SK-N-SH treated with all-trans-retinoic acid at 6 μM for 48 hours (cell line): ENCODE measurements around the gene SLC5A5.

ENCODE experiments used
- ATAC-seq: fragments of 200-7000 bp; cut with Tn5 transposase; 3 replicates; pipeline ENCODE4 v1.9.1; 2020; ENCODE audit warnings: mild to moderate bottlenecking, moderate library complexity
- ARNTL ChIP-seq: fragments of 450-650 bp; formaldehyde crosslinking; IDR thresholded peaks from 2 replicates; pipeline ENCODE4 v1.5.0; 2020; ENCODE audit warnings: low read depth, mild to moderate bottlenecking, moderate library complexity, borderline replicate concordance
- BACH2 ChIP-seq: fragments of 250-450 bp; sonication (Bioruptor Pico); IDR thresholded peaks from 2 replicates; pipeline ENCODE4 v1.9.0; 2021; ENCODE audit warnings: mild to moderate bottlenecking, borderline replicate concordance
- CREB5 ChIP-seq: fragments of 250-450 bp; sonication (Bioruptor Pico); IDR thresholded peaks from 2 replicates; pipeline ENCODE4 v1.5.1; 2020; ENCODE audit warnings: low read depth, mild to moderate bottlenecking, moderate library complexity
- CSDC2 ChIP-seq: fragments of 250-450 bp; sonication (Bioruptor Pico); IDR thresholded peaks from 2 replicates; pipeline ENCODE4 v1.5.0; 2020; ENCODE audit warnings: mild to moderate bottlenecking, moderate library complexity
- CSRNP3 ChIP-seq: fragments of 250-450 bp; sonication (Bioruptor Pico); IDR thresholded peaks from 2 replicates; pipeline ENCODE4 v1.5.1; 2021; ENCODE audit warnings: mild to moderate bottlenecking, moderate library complexity
- ESRRG ChIP-seq: fragments of 250-450 bp; sonication (Bioruptor Pico); IDR thresholded peaks from 2 replicates; pipeline ENCODE4 v1.6.1; 2021; ENCODE audit warnings: mild to moderate bottlenecking
- GLIS3 ChIP-seq: fragments of 250-450 bp; sonication (Bioruptor Pico); IDR thresholded peaks from 2 replicates; pipeline ENCODE4 v1.5.0; 2020; ENCODE audit warnings: mild to moderate bottlenecking, moderate library complexity
- OSR1 ChIP-seq: fragments of 250-450 bp; sonication (Bioruptor Pico); IDR thresholded peaks from 2 replicates; pipeline ENCODE4 v1.8.0; 2022; ENCODE audit warnings: moderate library complexity, mild to moderate bottlenecking, inconsistent platforms
- PPARA ChIP-seq: fragments of 250-450 bp; sonication (Bioruptor Pico); IDR thresholded peaks from 2 replicates; pipeline ENCODE4 v1.5.0; 2020; ENCODE audit warnings: mild to moderate bottlenecking, borderline replicate concordance
- SNAI2 ChIP-seq: fragments of 250-450 bp; sonication (Bioruptor Pico); IDR thresholded peaks from 2 replicates; pipeline ENCODE4 v1.5.0; 2020; ENCODE audit warnings: mild to moderate bottlenecking, moderate library complexity
- TCF4 ChIP-seq: fragments of 250-450 bp; sonication (Bioruptor Pico); IDR thresholded peaks from 2 replicates; pipeline ENCODE4 v1.8.0; 2021; ENCODE audit warnings: mild to moderate bottlenecking, moderate library complexity, borderline replicate concordance
- TSHZ2 ChIP-seq: fragments of 250-450 bp; sonication (Bioruptor Pico); IDR thresholded peaks from 2 replicates; pipeline ENCODE4 v1.5.0; 2020; ENCODE audit warnings: mild to moderate bottlenecking, moderate library complexity
- ZC3H10 ChIP-seq: fragments of 250-450 bp; sonication (Bioruptor Pico); IDR thresholded peaks from 2 replicates; pipeline ENCODE4 v1.5.1; 2021; ENCODE audit warnings: mild to moderate bottlenecking, moderate library complexity
- ZFP30 ChIP-seq: fragments of 450-650 bp; formaldehyde crosslinking; IDR thresholded peaks from 2 replicates; pipeline ENCODE4 v1.5.0; 2022; ENCODE audit warnings: mild to moderate bottlenecking, moderate library complexity
- ZNF565 ChIP-seq: fragments of 450-650 bp; formaldehyde crosslinking; conservative IDR thresholded peaks from 2 replicates; pipeline ENCODE4 v1.5.0; 2020; ENCODE audit warnings: low read depth, mild to moderate bottlenecking, moderate library complexity
- ZNF70 ChIP-seq: fragments of 450-650 bp; formaldehyde crosslinking; IDR thresholded peaks from 2 replicates; pipeline ENCODE4 v1.5.0; 2020; ENCODE audit warnings: mild to moderate bottlenecking, moderate library complexity
- ZNF8 ChIP-seq: fragments of 450-650 bp; formaldehyde crosslinking; IDR thresholded peaks from 2 replicates; pipeline ENCODE4 v1.5.0; 2020; ENCODE audit warnings: mild to moderate bottlenecking, moderate library complexity

The SLC5A5 gene

GRCh38 chr19:17868669-17869068 is 3.1 kb upstream of the SLC5A5 start:
- ATAC-seq: no peak
- TF ChIP-seq ZNF565 (no peak), BACH2 (no peak), ARNTL (no peak)

- TF ChIP-seq ZNF565: no peak
- no peak for TF ChIP-seq ESRRG
- no peak for TF ChIP-seq TCF4 (CRISPR knock-in tag)
- TF ChIP-seq CREB5 (CRISPR knock-in tag): no peak
- TF ChIP-seq ZC3H10 (CRISPR knock-in tag): no peak
- TF ChIP-seq ZNF70 (CRISPR knock-in tag): no peak
- no peak for TF ChIP-seq TSHZ2 (CRISPR knock-in tag)
- no peak for TF ChIP-seq GLIS3 (CRISPR knock-in tag)
- no peak for TF ChIP-seq ZFP30 (CRISPR knock-in tag)
- no peak for TF ChIP-seq PPARA (CRISPR knock-in tag)
- no peak for ATAC-seq
Observed at GRCh38 chr19:17869114-17869608, 2.6 kb upstream of the SLC5A5 start.

GRCh38 chr19:17871032-17871877 is 490 bp upstream of the SLC5A5 start:
- no peak for ATAC-seq
- no peak for TF ChIP-seq GLIS3 (CRISPR knock-in tag)
- TF ChIP-seq ARNTL: no peak
- TF ChIP-seq CSDC2 (CRISPR knock-in tag): no peak
- TF ChIP-seq TCF4 (CRISPR knock-in tag): no peak
- no peak for TF ChIP-seq TSHZ2 (CRISPR knock-in tag)
- TF ChIP-seq ZNF8 (CRISPR knock-in tag): no peak
- TF ChIP-seq CSRNP3: no peak
- TF ChIP-seq SNAI2 (CRISPR knock-in tag): no peak
- TF ChIP-seq CREB5 (CRISPR knock-in tag): no peak
- TF ChIP-seq OSR1: no peak
- TF ChIP-seq, all 23 proteins: peak for 0
